ENCODE results near the gene CNTN2. TPM values are rescaled to one million over a fixed set of nuclear protein-coding genes. Genes with fewer than 3 reads are reported as not detected.

The CNTN2 gene
- total and polyA plus RNA-seq, 11 donors, result 0.04 to 2.4 (median 0.19) TPM; not detected in 3

GRCh38 chr1:205016584-205016983, 26.4 kb upstream of the CNTN2 start:
- TF ChIP-seq CTCF (IDR thresholded peaks at IDR 0.05) (no peak), POLR2A (IDR thresholded peaks at IDR 0.05) (no peak)
- 90 to 95% (median 91%) methylated on average over 11 to 13 of the region's 13 CpGs for WGBS, 4 donors
- H3K4me1 ChIP-seq, result peaks cover 0 to 25% (median 6%) of the 10 kb centered on the region in 12 donors
- H3K27ac ChIP-seq, result no peak overlapping the region
- H3K36me3 ChIP-seq, result no peaks in the 10 kb centered on the region
- H3K9me3 ChIP-seq, result no peaks in the 10 kb centered on the region
- no peak overlapping the region for H3K4me3 ChIP-seq
- H3K27me3 ChIP-seq, result no peaks in the 10 kb centered on the region
- ATAC-seq, result no peak
- DNase-seq, result no peak
- intact Hi-C loops (cut with DNase I), result no loop called here

- Histone ChIP-seq H3K36me3 (no peaks in the 10 kb centered on the region), H3K4me1 (peaks cover 0 to 25% (median 6%) of the 10 kb centered on the region in 12 donors), H3K27me3 (no peaks in the 10 kb centered on the region), H3K9me3 (no peaks in the 10 kb centered on the region), H3K27ac (no peak overlapping the region), H3K4me3 (no peak overlapping the region)
- WGBS, 4 donors, result 85 to 90% (median 88%) methylated on average over 6 of the region's 6 CpGs
- TF ChIP-seq POLR2A (IDR thresholded peaks at IDR 0.05) (no peak), CTCF (IDR thresholded peaks at IDR 0.05) (no peak)
- intact Hi-C loops (cut with DNase I), result no loop called here
- DNase-seq, result no peak
- ATAC-seq, result no peak
Measured at GRCh38 chr1:205017001-205017400, 26.0 kb upstream of the CNTN2 start.

GRCh38 chr1:205017766-205018165, 25.2 kb upstream of the CNTN2 start:
- intact Hi-C loops (cut with DNase I), result no loop called here
- WGBS, 4 donors, result 66 to 92% (median 82%) methylated on average over 3 to 7 of the region's 7 CpGs
- H3K9me3 ChIP-seq, result no peaks in the 10 kb centered on the region
- H3K4me1 ChIP-seq, result peaks cover 0 to 19% (median 6%) of the 10 kb centered on the region in 12 donors
- H3K27ac ChIP-seq, result no peak overlapping the region
- ATAC-seq (no peak), DNase-seq (no peak)
- H3K27me3 ChIP-seq, result no peaks in the 10 kb centered on the region
- no peak for TF ChIP-seq POLR2A (IDR thresholded peaks at IDR 0.05)
- TF ChIP-seq CTCF (IDR thresholded peaks at IDR 0.05), result no peak
- H3K4me3 ChIP-seq, result no peak overlapping the region
- no peaks in the 10 kb centered on the region for H3K36me3 ChIP-seq

- Histone ChIP-seq H3K4me1 (peaks cover 0 to 15% (median 6%) of the 10 kb centered on the region in 12 donors), H3K4me3 (no peak overlapping the region), H3K9me3 (no peaks in the 10 kb centered on the region), H3K36me3 (no peaks in the 10 kb centered on the region), H3K27me3 (no peaks in the 10 kb centered on the region), H3K27ac (no peak overlapping the region)
- intact Hi-C loops (cut with DNase I), result no loop called here
- no peak for TF ChIP-seq POLR2A (IDR thresholded peaks at IDR 0.05)
- ATAC-seq, result no peak
- no peak for DNase-seq
- 60 to 69% (median 66%) methylated on average over 2 of the region's 2 CpGs for WGBS, 4 donors
Measured at GRCh38 chr1:205018381-205018780, 24.6 kb upstream of the CNTN2 start.

- 85 to 94% (median 90%) methylated on average over 4 to 9 of the region's 9 CpGs for WGBS, 4 donors
- H3K9me3 ChIP-seq, result no peaks in the 10 kb centered on the region
- H3K4me3 ChIP-seq, result no peak overlapping the region
- DNase-seq (no peak), ATAC-seq (no peak)
- no peaks in the 10 kb centered on the region for H3K27me3 ChIP-seq
- TF ChIP-seq CTCF (IDR thresholded peaks at IDR 0.05) (no peak), POLR2A (IDR thresholded peaks at IDR 0.05) (no peak)
- no peaks in the 10 kb centered on the region for H3K4me1 ChIP-seq
- no peaks in the 10 kb centered on the region for H3K36me3 ChIP-seq
- intact Hi-C loops (cut with DNase I), result no loop called here
- H3K27ac ChIP-seq, result no peak overlapping the region
Measured at GRCh38 chr1:205020466-205020865, 22.5 kb upstream of the CNTN2 start.
